DOHH2 (cell line): ENCODE results near the gene MCC.

Experiments
- H3F3A ChIP-seq: fragments of 200-600 bp; sonication (generic), shearing (Covaris generic); 2 replicates; pipeline ENCODE4 v1.6.0; 2016; ENCODE audit warnings: antibody characterized with exemption, mild to moderate bottlenecking; ENCODE audit not compliant: control insufficient read depth, insufficient read depth
- H3K27ac ChIP-seq: fragments of 200-600 bp; sonication (generic); 2 replicates; pipeline ENCODE4 v1.5.1; 2014; ENCODE audit warnings: low read depth, mild to moderate bottlenecking, low read length, moderate library complexity
- H3K27me3 ChIP-seq: fragments of 200-600 bp; sonication (generic); 2 replicates; pipeline ENCODE4 v1.6.1; 2014; ENCODE audit warnings: mild to moderate bottlenecking, low read length, mixed read lengths; ENCODE audit not compliant: control insufficient read depth
- H3K36me3 ChIP-seq: fragments of 200-600 bp; sonication (generic); 2 replicates; pipeline ENCODE4 v1.6.1; 2014; ENCODE audit warnings: mild to moderate bottlenecking, low read length, moderate library complexity, mixed read lengths; ENCODE audit not compliant: control insufficient read depth
- H3K4me1 ChIP-seq: fragments of 200-600 bp; sonication (generic); 2 replicates; pipeline ENCODE4 v1.6.1; 2014; ENCODE audit warnings: mild to moderate bottlenecking, low read length, mixed read lengths; ENCODE audit not compliant: control insufficient read depth
- H3K4me2 ChIP-seq: fragments of 200-600 bp; sonication (generic); 2 replicates; pipeline ENCODE4 v1.6.0; 2014; ENCODE audit warnings: mild to moderate bottlenecking, low read length, moderate library complexity
- H3K4me3 ChIP-seq: fragments of 200-600 bp; sonication (generic); 2 replicates; pipeline ENCODE4 v1.5.1; 2014; ENCODE audit warnings: mild to moderate bottlenecking, low read length, mixed read lengths
- H3K79me2 ChIP-seq: fragments of 200-600 bp; sonication (generic); 2 replicates; pipeline ENCODE4 v1.6.1; 2014; ENCODE audit warnings: mild to moderate bottlenecking, low read length, mixed read lengths; ENCODE audit not compliant: control insufficient read depth
- H3K9me2 ChIP-seq: fragments of 200-600 bp; sonication (generic); replicated peaks from 2 replicates; pipeline ENCODE4 v1.6.1; 2014; ENCODE audit warnings: mild to moderate bottlenecking, low read length, mixed read lengths; ENCODE audit not compliant: control insufficient read depth
- H3K9me3 ChIP-seq: fragments of 200-600 bp; sonication (generic); 2 replicates; pipeline ENCODE4 v1.6.1; 2014; ENCODE audit warnings: antibody characterized with exemption, low read length, mixed read lengths; ENCODE audit not compliant: control insufficient read depth, insufficient read depth
- H4K20me1 ChIP-seq: fragments of 200-600 bp; sonication (generic); 2 replicates; pipeline ENCODE4 v1.6.0; 2014; ENCODE audit warnings: low read depth, mild to moderate bottlenecking, antibody characterized with exemption, low read length, moderate library complexity; ENCODE audit not compliant: control insufficient read depth, insufficient read depth
- EZH2phosphoT487 ChIP-seq: fragments of 200-600 bp; sonication (generic); IDR thresholded peaks from 2 replicates; pipeline ENCODE4 v1.6.1; 2017; ENCODE audit warnings: borderline replicate concordance, mild to moderate bottlenecking, antibody characterized with exemption, low read length, moderate library complexity, mixed read lengths
- TF ChIP-seq, protein P1 (sequence below): fragments of 200-600 bp; sonication (generic); IDR thresholded peaks from one replicate; pipeline ENCODE4 v1.5.1; 2014; ENCODE audit warnings: antibody characterized with exemption, mild to moderate bottlenecking, low read depth, low read length; ENCODE audit not compliant: poor library complexity, severe bottlenecking

MCC gene

DNA sequence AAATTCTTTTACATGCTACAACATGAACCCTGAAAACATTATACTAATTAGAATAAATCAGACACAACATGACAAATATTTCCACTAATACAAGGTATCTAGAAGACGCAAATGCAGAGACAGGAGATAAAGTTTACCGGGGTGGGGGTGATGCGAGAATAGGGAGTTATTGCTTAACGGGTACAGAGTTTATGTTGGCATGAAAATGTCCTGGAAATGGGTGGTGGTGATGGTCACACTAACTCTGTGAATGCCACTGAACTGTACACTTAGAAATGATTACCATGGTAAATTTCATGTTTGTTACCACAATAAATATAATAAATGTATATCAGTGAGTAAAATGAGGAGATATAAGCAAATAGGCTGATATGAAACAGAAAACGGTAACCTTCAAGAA lies 378.9 kb downstream of the MCC start:
- no peaks in the 10 kb centered on the region for H3K9me3 ChIP-seq
- H3F3A ChIP-seq = no peaks in the 10 kb centered on the region
- no peaks in the 10 kb centered on the region for H3K36me3 ChIP-seq
- no peaks in the 10 kb centered on the region for H3K4me1 ChIP-seq
- H3K27ac ChIP-seq = no peak overlapping the region
- no peak for TF ChIP-seq EZH2phosphoT487
- no peak overlapping the region for H3K4me2 ChIP-seq
- H4K20me1 ChIP-seq = no peaks in the 10 kb centered on the region
- no peaks in the 10 kb centered on the region for H3K79me2 ChIP-seq
- H3K9me2 ChIP-seq = no peaks in the 10 kb centered on the region
- H3K27me3 ChIP-seq = no peaks in the 10 kb centered on the region; the same call in 1 of the 2 replicates
- H3K4me3 ChIP-seq = no peak overlapping the region

DNA sequence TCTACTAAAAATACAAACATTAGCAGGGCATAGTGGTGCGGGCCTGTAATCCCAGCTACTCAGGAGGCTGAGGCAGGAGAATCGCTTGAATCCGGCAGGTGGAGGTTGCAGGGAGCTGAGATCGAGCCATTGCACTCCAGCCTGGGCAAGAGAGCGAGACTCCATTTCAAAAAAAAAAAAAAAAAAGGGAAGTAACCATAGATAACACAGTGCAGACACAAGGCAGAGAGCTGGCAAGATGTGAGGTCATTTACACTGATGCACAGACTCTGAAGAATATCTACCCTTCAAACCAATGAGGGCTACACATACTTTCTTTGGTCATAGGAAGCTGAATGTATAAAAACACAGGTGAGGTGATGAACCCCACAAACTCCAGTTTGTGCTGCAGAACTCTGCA lies 379.8 kb downstream of the MCC start:
- Histone ChIP-seq H3F3A (no peaks in the 10 kb centered on the region), H3K4me2 (no peak overlapping the region)

DNA sequence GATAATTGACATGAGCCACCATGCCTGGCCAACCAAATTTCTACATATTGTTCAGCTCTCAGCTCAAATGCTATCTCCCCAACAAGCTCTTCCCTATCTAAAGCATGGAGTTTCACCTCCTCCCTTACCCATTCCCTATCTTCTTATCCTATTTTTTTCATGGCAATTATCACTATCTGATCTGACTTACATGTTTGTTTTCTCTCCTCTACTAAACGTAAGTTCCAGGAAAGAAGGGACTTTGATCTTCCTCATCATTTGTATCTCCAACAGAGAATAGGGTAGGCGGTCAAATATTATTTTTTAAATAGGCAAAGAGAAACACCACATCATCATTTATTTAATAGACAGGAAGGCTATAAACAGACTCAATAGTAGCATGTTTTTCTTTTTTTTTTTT lies 381.4 kb downstream of the MCC start:
- Histone ChIP-seq H3K4me2 (no peak overlapping the region), H3K27ac (no peak overlapping the region), H3K36me3 (no peaks in the 10 kb centered on the region), H3K9me2 (no peaks in the 10 kb centered on the region), H4K20me1 (no peaks in the 10 kb centered on the region), H3K9me3 (no peaks in the 10 kb centered on the region), H3K79me2 (no peaks in the 10 kb centered on the region), H3K4me3 (no peak overlapping the region), H3K27me3 (no peaks in the 10 kb centered on the region), H3F3A (no peaks in the 10 kb centered on the region), H3K4me1 (no peaks in the 10 kb centered on the region)
- TF ChIP-seq EZH2phosphoT487 = no peak
- TF ChIP-seq, protein P1, sequence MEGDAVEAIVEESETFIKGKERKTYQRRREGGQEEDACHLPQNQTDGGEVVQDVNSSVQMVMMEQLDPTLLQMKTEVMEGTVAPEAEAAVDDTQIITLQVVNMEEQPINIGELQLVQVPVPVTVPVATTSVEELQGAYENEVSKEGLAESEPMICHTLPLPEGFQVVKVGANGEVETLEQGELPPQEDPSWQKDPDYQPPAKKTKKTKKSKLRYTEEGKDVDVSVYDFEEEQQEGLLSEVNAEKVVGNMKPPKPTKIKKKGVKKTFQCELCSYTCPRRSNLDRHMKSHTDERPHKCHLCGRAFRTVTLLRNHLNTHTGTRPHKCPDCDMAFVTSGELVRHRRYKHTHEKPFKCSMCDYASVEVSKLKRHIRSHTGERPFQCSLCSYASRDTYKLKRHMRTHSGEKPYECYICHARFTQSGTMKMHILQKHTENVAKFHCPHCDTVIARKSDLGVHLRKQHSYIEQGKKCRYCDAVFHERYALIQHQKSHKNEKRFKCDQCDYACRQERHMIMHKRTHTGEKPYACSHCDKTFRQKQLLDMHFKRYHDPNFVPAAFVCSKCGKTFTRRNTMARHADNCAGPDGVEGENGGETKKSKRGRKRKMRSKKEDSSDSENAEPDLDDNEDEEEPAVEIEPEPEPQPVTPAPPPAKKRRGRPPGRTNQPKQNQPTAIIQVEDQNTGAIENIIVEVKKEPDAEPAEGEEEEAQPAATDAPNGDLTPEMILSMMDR = no peak

More for the DNA sequence above, 379.8 kb downstream of the MCC start:
- Histone ChIP-seq H3K36me3 (no peaks in the 10 kb centered on the region), H3K4me1 (no peaks in the 10 kb centered on the region), H4K20me1 (no peaks in the 10 kb centered on the region), H3K9me3 (no peaks in the 10 kb centered on the region), H3K9me2 (no peaks in the 10 kb centered on the region), H3K4me3 (no peak overlapping the region), H3K27me3 (no peaks in the 10 kb centered on the region; the same call in 1 of the 2 replicates), H3K27ac (no peak overlapping the region), H3K79me2 (no peaks in the 10 kb centered on the region)
- no peak for TF ChIP-seq EZH2phosphoT487
- TF ChIP-seq, protein P1 = no peak

DNA sequence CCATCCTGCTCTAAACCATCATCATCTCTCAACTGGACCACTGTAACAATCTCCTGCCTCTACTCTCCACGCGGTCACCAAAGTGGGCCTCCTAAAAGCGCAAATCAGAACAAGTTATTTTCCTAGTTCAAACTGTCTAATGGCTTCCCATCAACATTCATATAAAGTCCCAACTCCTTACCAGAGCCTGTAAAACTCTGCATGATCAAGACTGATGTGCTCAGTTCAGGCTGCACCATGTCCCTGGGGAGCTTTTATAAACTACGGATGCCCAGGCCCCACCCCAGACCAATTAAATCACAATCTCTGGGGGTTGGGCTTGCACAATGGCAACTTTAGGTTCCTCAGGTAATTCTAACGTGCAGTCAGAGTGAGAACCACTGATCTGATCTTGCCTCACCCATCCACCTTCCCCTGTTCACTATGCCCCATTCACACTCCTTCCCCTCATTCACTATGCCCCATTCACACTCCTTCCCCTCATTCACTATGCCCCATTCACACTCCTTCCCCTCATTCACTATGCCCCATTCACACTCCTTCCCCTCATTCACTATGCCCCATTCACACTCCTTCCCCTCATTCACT lies 382.5 kb downstream of the MCC start:
- no peaks in the 10 kb centered on the region for H4K20me1 ChIP-seq
- H3K79me2 ChIP-seq = no peaks in the 10 kb centered on the region
- H3K4me1 ChIP-seq = no peaks in the 10 kb centered on the region
- H3K9me3 ChIP-seq = no peaks in the 10 kb centered on the region
- no peaks in the 10 kb centered on the region for H3K27me3 ChIP-seq
- TF ChIP-seq, protein P1 = no peak
- TF ChIP-seq EZH2phosphoT487 = no peak
- H3K27ac ChIP-seq = no peak overlapping the region
- H3K36me3 ChIP-seq = no peaks in the 10 kb centered on the region
- no peak overlapping the region for H3K4me2 ChIP-seq
- H3F3A ChIP-seq = no peaks in the 10 kb centered on the region
- H3K9me2 ChIP-seq = no peaks in the 10 kb centered on the region
- no peak overlapping the region for H3K4me3 ChIP-seq
